Stomach (tissue), 4 donors: ENCODE measurements around the gene DDX6.

Source experiments
- CTCF ChIP-seq, 7 experiments: fragments of 450-650 bp in 4 of 7; fragments of 200-600 bp in 3 of 7; sonication (generic) in 3 of 7; IDR thresholded peaks; one replicate each; pipeline ENCODE4 v1.5.1; 2016 to 2019; ENCODE audit warnings: antibody characterized with exemption in 7 of 7, control low read depth in 2 of 7, mild to moderate bottlenecking in 1 of 7
- EP300 ChIP-seq: sonication (generic); formaldehyde crosslinking; IDR thresholded peaks from one replicate; pipeline ENCODE4 v1.6.1; 2017; ENCODE audit warnings: antibody characterized with exemption
- POLR2A ChIP-seq, 4 donors: fragments of 450-650 bp; IDR thresholded peaks; one replicate each; pipeline ENCODE4 v1.6.1; 2016; ENCODE audit warnings: antibody characterized with exemption in 4 of 4, control low read depth in 2 of 4, mild to moderate bottlenecking in 1 of 4, moderate library complexity in 1 of 4
- POLR2AphosphoS5 ChIP-seq, 3 donors: sonication (generic); formaldehyde crosslinking; IDR thresholded peaks; one replicate each; pipeline ENCODE4 v1.6.1; 2016; ENCODE audit warnings: antibody characterized with exemption in 3 of 3

GRCh38 chr11:118838905-118839553, 48.1 kb upstream of the DDX6 start:
- TF ChIP-seq EP300 (no peak), CTCF (IDR thresholded peaks at IDR 0.05) (no peak), POLR2AphosphoS5 (IDR thresholded peaks at IDR 0.05) (no peak), POLR2A (IDR thresholded peaks at IDR 0.05) (no peak)
